GM18951 (cell line): ENCODE results near the gene KCNC2.

Source experiments
- POLR2A ChIP-seq: IDR thresholded peaks from 4 replicates; pipeline ENCODE4 v1.6.1; 2011; ENCODE audit warnings: mild to moderate bottlenecking; ENCODE audit not compliant: insufficient read length, insufficient read depth; ENCODE audit errors: extremely low read depth
- in situ Hi-C: fragments of 300-500 bp; cut with MboI; formaldehyde crosslinking; loops from one replicate; pipeline ENCODE4 v1.12.0; 2022; ENCODE audit warnings: low sequenced_read_pairs, mixed read lengths, inconsistent platforms; ENCODE audit not compliant: unreplicated experiment

The KCNC2 gene

DNA sequence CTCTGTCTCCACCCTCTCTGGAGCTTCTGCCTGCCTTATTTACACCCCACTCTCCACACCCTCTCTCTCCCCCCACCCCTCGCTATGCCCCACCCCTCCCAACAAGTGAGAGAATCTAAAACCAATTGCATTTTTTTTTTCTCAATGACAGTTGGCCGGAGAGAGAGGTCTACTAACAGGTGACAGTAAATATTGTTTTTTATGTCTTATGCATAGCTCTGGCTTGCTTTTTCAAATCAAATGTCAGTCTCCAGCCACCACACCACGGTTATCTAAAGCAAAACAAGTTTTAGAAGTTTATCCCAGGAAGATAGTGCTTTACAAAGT is at the start of gene KCNC2:
TSS of gene KCNC2 (minus strand) at position 28 of the 327 bp plus-strand sequence.
- TF ChIP-seq POLR2A = no peak

GRCh38 chr12:75259143-75259542 is 49.5 kb upstream of the KCNC2 start:
- in situ Hi-C loops = no loop called here
- TF ChIP-seq POLR2A = no peak

More for the DNA sequence above, at the start of gene KCNC2:
- in situ Hi-C loops = no loop called here

DNA sequence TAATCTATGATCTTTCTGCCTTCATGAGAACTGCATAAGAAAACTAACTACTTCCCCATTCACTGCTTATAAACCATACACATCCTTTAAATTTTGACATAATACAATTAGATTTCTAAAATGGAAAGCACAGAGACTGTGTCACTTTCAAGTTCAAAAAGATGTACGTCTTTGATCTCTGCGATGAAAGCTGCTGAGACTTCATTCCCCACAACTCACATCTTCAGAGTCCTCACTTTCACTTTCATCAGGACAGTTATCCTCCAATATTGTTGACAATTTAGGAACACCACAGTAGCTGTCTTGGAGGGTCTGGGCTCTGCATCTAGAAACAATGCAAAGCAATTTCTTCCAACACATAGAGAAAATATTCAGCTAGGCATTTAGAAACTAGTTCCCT is 47.9 kb upstream of the KCNC2 start:
- in situ Hi-C loops = no loop called here
- no peak for TF ChIP-seq POLR2A

- in situ Hi-C loops = no loop called here
- TF ChIP-seq POLR2A = no peak
Observed at GRCh38 chr12:75245108-75245507, 35.5 kb upstream of the KCNC2 start.

DNA sequence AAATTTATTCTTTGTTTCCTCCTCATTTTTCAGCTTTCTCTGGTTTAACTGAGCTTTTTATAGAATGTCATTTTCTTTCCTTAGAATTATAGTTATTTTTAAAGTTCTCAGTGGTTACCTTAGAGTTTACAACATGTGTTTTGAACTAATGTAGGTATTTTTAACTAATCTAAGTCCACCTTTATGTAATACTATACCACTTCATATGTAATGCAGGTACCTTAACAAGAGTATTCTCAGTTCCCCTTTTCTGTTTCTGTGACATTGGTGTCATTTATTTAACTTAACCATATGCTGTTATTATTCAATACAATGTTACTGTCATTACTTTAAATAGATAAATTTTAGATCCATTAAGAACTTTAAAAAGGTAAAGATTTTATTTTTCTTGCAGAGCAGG is 30.3 kb upstream of the KCNC2 start:
- no peak for TF ChIP-seq POLR2A
- in situ Hi-C loops = no loop called here

DNA sequence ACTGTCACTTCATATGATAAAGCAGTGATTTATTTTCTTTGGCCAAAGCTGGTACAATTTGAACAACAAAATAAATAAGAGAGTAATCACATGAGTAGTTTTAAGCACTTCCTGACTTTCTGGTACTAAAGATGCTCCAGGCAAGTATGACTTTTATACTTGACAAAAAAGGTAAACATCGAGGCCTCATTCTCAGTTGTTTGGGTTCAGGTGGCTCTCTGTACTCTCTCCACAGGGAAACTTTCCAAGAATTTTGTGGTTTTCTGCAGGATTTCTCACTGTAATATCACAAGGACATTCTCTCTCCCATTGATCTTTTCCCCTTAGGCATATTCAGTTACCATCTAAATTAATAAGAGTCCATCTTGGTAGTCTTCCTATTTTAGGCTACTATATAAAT is 26.6 kb upstream of the KCNC2 start:
- in situ Hi-C loops = no loop called here
- no peak for TF ChIP-seq POLR2A

GRCh38 chr12:75227132-75227531 is 17.5 kb upstream of the KCNC2 start:
- TF ChIP-seq POLR2A = no peak
- in situ Hi-C loops = no loop called here

DNA sequence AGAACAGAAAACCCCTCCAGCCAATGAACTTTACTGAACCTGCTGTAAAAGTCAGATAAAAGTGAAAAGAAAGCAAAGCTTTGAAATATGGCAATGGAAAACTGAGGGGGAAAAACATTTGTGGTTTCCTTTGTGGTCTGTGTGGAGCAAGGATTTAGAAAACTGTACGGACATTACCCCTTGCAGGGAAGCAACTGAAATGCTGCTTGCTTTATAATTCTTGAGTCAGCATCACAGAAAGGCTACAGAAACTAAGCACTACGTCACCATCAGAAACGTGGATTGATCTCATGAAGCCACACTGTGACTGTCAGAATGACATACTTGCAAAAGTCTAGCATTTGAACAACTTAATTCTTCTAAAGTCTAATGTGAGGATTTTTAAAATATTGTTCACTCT is 2.4 kb upstream of the KCNC2 start:
- no peak for TF ChIP-seq POLR2A
- in situ Hi-C loops = no loop called here

GRCh38 chr12:75208856-75209811 is 505 bp downstream of the KCNC2 start:
- no peak for TF ChIP-seq POLR2A
- in situ Hi-C loops = no loop called here

GRCh38 chr12:75207338-75208083 is 2.1 kb downstream of the KCNC2 start:
- in situ Hi-C loops = no loop called here
- TF ChIP-seq POLR2A = no peak

GRCh38 chr12:75205558-75205957 is 4.1 kb downstream of the KCNC2 start:
- in situ Hi-C loops = no loop called here
- TF ChIP-seq POLR2A = no peak

DNA sequence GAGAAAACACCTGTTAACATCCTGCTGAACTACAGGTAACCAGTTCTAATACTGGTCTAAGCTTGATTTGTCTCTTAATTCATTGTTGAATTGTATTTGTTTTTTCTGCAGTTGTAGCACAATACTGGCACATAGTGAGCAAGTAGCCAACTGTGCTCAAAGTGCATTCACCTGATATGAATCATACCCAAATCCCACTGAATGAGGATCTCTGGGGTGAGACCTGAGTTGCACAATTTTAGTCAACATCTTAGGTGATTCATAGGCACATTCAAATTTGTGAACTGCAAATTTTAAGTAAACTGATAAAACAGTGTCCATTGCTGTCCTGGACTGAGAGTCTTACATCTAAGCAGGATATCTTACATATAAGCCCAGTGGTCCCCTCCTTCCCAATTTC is 12.8 kb downstream of the KCNC2 start:
- in situ Hi-C loops = no loop called here

DNA sequence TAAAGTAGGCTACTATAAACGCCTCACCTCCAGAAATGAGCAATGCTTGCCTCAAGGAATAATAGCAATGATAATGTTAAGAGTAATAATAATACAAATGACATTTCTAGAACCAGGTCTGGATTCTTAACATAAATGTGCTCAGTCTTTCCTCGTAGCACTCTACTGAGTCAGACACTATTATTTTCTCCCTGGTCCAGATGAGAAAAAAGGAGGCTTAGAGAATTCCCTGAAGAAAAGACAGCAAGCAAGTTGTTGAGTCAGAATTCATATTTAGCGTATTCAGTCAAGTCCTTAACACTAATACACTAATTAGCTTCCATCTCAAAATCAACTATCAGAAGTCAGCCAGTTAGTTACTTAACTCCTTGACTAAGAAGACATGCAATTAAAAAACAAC is 13.2 kb downstream of the KCNC2 start:
- in situ Hi-C loops = no loop called here
- no peak for TF ChIP-seq POLR2A

More for the DNA sequence above, 12.8 kb downstream of the KCNC2 start:
- TF ChIP-seq POLR2A = no peak

GRCh38 chr12:75194250-75194649 is 15.4 kb downstream of the KCNC2 start:
- no peak for TF ChIP-seq POLR2A
- in situ Hi-C loops = no loop called here
